Hepatic stellate cell (primary cell): ENCODE data around the gene EXOC7.
A peak's percentile ranks its signal among the peaks of the same experiment; 100 is the strongest.
"Not testable (repeated sequence)": the region's sequence is repeated elsewhere in the genome, so short reads cannot be mapped to it uniquely, and the experiment has no call there.

ENCODE experiments used
- DNase-seq: peaks from one replicate; pipeline ENCODE4 v3.0.0; 2011; ENCODE audit warnings: low spot score

The EXOC7 gene

DNA sequence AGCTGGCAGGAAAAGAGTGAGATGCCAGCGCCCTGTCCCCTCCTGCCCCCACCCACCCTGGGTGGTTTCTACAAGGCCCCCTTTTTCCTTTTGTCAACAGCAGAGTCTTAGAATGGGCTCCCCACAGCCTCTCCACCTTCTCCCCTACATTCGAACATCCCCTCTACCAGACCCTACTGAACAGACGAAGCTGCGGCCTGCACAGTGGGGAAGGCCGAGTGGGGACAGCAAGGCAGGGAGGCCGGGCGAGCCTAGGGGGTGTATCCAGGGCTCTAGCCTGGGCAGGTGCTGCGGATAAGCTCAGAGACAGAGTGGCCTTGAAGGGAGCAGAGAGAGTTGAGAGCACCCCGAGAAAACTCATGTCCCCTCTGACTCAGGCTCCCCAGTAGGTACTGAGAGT lies 17.2 kb downstream of the EXOC7 start:
- DNase-seq: no peak

DNA sequence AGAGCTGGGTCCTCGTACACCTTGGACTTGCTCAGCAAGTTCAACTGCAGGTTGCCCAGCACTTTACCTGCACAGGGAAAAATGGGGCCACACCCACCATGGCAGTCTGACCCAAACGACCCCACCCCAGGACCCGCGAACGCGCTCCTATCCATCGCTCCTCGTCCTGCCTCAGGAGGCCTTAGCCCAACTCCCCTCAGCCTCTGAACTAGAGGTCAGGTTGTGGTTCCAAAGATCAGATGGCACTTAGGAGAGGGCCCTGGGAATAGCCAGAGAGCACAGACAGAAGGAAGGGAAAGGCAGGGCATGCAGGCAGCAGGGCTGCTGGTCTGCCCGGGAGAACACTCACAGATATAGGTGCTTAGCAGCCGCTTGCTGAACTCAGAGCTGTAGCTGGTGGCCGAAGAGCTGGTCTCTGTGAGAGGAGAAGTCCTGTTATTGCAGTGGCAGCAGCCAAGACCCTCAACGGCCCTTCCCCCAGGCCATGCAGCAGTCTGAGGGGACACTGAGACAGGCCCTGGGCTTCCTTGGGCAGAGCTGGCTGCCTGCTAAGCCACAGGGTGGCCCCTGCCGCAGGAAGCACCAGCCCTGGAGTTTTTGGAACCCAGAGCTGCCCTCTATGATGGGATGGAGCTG lies 17.7 kb downstream of the EXOC7 start:
- no peak for DNase-seq

DNA sequence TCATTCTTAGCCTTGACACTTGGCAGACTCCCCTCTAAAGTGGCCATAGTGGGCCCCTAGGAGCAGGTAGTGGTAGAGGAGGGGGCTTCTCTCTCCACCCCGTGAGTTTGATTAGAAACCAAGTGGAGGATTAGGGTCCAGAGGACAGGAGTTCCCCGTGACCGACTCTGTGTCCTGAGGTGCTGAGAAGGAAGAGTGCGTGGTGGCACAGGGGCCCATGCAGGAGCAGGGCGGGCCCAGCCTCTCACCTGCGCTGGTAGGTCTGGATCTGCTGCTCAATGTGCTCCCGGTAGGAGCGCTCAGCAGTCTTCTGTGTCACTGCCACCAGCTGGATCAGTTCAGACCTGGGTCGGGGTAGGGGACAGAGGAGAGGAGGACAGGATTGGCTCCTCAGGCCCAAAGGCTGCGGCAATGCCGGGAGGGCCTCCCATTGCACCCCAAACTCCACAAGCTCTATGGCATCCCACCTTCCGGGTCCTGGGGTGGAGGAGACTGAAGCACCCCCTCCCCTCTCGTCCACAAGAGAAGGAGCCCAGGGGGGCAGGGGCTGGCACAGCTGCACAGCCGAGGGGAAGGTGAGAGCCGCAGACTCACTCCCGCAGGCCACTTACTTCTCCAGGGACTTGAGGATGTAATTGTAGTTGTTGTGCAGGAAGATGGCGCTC lies 18.4 kb downstream of the EXOC7 start:
- no peak for DNase-seq

DNA sequence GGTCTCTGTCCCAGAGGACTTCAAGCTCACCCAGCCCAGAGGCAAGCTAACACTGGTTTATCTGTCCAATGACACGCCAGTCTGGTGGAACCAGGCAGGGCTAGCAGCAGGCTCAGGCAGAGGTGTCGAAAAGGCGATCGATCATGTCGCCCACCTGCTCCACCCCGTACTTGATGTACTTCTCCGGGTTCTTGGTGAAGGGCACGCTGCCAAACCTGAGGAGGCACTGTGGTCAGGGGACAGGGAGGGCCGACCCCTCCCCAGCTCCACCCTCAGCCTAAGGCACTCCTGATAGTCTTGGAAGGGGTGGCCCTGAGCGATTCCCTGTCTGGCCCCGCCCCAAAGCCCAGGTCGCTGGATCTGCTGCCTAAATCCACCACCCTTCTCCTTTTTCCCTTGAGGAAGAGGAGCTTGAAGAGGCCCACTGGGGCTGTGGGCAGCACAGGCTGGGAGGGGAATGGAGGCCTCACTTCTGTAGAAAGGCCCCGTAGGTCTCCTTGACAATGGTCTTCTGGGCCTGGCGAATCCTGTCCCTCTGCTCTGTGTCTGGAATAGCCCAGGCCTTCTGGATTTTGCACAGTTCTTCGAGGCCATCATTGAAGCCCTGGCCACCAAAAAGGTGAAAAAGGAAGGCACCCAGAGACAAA lies 19.9 kb downstream of the EXOC7 start:
- no peak for DNase-seq

DNA sequence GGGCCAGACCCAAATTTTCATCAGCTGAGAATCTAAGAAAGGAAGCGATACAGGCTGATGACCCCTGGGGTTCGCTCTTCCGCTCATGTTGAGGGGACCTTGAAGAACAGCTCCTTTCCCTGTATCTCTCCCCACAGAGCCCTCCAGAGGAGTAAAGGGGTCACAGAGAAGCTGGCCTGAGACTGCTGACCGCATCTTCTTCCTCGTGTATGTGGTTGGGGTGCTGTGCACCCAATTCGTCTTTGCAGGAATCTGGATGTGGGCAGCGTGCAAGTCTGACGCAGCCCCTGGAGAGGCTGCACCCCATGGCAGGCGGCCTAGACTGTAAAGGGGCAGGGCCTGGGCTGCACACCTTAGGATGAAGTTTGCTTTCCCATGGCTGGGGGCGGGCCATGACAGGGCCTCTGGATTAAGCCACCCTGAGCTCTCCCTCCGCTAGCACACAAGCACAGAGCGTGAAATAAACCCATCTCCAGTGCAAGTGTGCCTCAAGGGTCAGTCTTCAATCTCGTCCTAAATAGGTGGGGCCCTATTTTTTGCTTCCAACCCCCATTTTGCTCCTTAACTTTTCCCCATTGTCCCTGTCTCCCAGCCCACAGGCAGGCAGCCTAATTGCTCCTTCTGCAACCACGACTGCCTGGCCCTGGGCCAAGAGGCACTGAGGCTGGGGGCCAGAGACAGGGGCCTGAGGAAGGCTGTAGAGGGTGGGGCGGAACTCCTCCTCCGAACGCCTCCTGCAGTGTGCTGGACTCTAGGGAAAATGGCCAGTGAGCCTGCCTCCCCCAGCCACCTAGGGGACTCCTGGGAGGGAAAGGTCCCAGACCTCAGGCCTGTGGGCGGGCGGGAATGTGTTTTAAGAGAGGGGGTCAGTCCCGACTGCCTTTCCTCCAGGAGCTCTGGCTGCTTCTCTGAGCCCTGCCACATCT lies 21.0 kb downstream of the EXOC7 start:
- DNase-seq: no peak

DNA sequence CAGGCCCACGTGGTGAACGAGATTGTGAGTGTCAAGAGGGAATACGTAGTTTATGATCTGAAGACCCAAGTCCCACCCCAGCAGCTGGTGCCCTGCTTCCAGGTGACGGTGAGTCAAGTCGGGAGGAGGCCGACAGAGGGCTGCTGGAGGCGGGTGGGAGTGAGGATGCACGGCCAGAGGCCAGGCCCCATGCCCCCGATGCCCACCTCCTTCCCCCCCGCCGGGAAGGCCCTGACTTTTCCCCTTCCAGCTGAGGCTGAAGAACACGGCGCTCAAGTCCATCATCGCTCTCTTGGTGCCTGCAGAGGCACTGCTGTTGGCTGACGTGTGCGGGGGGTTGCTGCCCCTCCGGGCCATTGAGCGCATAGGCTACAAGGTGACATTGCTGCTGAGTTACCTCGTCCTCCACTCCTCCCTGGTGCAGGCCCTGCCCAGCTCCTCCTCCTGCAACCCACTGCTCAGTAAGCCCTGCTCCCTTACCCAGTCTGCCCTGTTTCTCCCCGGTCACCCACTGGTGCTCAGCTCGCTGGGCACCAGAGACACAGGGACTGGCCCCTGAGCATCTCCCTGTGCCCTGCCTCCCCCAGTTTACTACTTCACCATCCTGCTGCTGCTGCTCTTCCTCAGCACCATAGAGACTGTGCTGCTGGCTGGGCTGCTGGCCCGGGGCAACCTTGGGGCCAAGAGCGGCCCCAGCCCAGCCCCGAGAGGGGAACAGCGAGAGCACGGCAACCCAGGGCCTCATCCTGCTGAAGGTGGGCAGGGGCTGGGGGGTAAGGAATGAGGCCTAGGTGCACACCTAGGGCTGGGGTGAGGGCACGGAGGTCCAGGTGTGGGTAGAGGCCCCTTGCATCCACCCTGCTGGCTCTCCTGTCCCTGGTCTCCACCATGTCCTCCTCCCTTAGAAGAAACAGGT lies 22.0 kb downstream of the EXOC7 start:
- DNase-seq: no peak

DNA sequence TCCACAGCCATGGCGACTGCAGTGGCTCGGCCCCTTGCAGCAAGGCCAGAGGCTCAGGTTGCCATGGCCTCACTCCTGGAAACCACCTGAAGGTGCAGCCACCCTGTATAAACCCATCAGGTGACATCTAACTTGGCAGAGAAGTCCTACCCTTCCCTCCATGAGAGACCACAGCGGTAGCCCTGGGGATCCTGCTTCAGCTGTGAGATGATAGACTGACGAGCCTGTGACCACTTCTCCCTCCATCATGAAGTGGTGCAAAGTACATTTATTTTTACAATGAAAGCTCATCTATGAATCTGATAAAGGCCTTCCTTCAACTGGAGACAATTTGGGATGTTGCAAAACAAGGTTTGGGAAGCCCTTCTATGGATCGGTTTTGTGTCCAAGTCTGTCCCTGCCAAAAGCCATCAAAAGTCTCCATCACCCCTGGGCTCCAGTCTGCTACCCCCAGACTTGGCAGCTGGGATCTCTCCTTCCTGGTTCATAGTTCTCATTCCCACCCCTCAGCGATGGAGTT lies 22.8 kb downstream of the EXOC7 start:
- no peak for DNase-seq

DNA sequence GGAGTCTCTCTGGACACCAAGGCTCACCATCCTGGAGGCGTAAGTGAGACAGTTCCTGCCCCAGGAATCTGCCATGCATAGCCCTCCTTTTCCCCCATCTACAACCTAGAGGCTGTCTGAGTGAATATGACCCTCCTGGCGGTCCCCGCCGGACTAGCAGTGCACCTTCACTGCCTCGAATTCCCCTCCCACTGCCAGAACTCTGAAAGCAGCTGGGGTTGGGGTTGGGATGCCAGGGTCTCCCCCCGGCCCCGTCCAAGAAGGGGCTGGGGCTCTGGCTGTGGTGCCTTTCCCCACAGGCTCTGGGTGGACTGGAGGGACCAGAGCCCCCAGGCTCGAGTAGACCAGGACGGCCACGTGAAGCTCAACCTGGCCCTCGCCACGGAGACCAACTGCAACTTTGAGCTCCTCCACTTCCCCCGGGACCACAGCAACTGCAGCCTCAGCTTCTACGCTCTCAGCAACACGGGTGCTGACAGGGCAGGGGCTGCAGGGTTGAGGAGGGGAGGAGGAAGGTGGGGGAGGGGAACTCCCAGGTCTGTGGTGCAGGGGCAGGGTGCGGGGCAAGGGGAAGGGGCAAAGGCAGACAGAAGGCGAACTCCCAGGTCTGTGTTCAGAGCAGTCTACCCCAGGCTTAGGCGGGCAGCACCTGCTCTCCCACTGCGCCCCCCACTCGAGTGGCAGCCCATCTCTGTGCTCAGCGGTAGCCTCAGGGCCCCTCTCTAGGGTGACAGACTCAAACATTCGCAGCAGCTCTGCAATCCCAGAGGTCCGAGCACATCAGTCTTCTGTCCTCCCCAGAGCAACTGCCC lies 23.4 kb downstream of the EXOC7 start:
- DNase-seq: no peak

DNA sequence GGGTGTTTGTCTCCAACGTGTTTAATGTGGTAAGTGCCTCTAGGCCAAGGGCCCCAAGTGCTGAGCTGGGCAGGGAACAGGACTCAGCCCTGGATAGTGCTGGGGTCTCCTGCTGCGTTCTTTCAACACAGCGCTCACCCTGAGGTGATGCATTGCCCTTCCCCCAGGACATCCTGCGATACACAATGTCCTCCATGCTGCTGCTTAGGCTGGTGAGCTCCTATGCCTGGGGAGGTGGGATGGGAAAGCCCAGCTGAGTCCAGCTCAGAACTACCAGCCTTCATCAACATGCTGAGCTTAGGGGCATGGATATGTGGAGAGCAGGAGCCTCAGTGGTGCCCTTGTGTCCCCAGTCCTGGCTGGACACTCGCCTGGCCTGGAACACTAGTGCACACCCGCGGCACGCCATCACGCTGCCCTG lies 24.0 kb downstream of the EXOC7 start:
- no peak for DNase-seq

DNA sequence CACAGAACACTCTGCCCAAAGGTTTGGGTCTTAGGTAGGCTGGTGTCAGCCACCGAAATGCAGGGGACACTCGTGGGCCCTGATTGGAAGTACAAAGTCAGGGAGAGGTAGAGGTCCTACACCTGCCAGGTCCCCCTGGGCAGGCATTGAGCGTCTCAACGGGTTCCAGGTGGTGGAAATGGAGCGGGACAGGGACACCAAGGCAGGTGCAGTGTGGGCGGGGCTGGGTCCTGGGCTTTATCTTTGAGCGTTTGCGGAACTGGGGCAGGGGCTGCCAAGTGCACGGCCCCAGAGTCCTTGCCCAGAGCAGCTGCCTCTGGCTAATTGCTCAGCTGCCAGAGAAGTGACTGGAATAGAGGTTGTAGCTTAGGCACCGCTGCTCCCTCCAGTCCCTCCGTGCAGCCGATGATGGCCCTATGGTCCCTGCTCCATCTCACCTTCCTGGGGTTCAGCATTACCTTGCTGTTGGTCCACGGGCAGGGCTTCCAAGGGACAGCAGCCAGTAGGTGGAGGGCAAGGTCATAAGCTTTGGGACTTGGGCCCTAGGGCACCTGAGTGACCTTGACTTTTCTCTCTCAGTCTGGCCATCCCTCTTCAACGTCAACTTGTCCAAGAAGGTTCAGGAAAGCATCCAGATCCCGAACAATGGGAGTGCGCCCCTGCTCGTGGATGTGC lies 24.6 kb downstream of the EXOC7 start, which contains the start of gene ZACN:
ZACN (plus strand) TSS at position 323 of the 675 bp plus-strand sequence; CDS start at position 406, 83 bp downstream.
- no peak for DNase-seq

DNA sequence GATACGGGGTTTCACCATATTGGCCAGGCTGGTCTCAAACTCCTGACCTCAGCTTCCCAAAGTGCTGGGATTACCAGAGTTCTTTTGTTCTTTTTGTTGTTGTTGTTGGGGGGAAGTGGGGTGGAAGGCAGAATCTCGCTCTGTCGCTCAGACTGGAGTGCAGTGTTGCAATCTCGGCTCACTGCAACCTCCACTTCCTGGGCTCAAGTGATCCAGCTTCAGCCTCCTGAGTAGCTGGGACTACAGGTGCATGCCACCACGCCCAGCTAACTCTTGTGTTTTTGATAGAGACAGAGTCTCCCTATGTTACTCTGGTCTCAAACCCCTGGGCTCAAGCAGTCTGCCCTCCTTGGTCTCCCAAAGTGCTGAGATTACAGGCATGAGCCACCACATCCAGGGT lies 25.2 kb downstream of the EXOC7 start:
- not testable (repeated sequence) for DNase-seq

DNA sequence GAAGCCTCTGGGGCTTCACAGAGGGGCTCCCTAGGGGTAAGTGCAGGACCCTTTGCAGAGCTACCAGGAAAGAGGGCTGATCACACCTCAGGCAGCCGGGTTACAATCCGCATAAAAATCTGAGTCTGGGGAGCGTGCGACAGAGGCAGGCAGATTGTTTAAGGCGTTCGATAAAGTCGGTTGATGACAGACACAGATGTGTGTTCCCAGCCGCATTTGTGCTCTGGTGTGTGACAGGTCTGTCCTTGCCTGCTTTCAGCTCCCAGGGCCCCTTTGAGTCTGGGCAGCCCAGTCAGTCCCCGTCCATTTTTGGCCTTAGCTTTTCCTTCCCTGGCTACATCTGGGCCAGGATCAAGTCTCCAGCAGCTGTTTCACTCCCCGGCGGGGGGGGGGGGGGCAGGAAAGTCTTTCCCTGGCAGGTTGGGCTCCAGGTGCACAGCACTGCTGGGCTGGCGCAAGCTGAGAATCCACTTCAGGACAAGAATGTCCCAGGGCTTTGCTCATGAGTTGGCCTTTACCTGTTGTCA lies 25.9 kb downstream of the EXOC7 start:
- peak; percentile 45 for DNase-seq

DNA sequence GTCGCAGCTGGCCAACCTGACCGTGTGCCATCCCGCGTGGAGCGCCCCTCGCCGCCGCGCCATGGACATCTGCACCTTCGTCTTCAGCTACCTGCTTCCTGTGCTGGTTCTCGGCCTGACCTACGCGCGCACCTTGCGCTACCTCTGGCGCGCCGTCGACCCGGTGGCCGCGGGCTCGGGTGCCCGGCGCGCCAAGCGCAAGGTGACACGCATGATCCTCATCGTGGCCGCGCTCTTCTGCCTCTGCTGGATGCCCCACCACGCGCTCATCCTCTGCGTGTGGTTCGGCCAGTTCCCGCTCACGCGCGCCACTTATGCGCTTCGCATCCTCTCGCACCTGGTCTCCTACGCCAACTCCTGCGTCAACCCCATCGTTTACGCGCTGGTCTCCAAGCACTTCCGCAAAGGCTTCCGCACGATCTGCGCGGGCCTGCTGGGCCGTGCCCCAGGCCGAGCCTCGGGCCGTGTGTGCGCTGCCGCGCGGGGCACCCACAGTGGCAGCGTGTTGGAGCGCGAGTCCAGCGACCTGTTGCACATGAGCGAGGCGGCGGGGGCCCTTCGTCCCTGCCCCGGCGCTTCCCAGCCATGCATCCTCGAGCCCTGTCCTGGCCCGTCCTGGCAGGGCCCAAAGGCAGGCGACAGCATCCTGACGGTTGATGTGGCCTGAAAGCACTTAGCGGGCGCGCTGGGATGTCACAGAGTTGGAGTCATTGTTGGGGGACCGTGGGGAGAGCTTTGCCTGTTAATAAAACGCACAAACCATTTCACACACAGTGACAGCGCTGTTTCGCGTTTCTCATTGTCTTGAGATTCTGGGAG lies 26.6 kb downstream of the EXOC7 start:
- no peak for DNase-seq

DNA sequence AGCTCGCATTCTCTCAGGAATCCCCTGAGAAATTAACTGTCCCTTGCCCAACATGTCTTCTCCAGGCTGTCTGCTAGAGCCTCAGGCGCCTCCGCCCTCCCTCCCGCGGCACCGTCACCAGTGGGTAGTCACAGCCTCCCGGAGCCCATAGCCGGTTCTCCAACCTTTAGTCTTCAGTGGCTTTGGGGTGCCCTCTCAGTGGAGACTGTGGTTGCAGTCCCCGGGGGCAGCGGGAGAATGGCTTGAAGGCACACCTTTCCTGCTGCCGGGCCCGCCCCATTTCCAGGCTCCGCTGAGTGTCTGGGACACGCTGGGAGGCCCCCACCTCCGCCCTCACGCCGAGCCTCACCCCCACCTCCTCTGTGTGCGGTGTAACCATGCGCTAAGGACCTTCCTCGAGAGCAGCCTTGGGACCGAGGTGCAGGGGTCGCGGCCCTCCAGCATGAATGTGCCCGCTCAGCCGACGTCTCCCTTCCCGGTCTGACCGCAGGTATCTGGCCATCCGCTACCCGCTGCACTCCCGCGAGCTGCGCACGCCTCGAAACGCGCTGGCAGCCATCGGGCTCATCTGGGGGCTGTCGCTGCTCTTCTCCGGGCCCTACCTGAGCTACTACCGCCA lies 27.3 kb downstream of the EXOC7 start:
- DNase-seq: no peak

DNA sequence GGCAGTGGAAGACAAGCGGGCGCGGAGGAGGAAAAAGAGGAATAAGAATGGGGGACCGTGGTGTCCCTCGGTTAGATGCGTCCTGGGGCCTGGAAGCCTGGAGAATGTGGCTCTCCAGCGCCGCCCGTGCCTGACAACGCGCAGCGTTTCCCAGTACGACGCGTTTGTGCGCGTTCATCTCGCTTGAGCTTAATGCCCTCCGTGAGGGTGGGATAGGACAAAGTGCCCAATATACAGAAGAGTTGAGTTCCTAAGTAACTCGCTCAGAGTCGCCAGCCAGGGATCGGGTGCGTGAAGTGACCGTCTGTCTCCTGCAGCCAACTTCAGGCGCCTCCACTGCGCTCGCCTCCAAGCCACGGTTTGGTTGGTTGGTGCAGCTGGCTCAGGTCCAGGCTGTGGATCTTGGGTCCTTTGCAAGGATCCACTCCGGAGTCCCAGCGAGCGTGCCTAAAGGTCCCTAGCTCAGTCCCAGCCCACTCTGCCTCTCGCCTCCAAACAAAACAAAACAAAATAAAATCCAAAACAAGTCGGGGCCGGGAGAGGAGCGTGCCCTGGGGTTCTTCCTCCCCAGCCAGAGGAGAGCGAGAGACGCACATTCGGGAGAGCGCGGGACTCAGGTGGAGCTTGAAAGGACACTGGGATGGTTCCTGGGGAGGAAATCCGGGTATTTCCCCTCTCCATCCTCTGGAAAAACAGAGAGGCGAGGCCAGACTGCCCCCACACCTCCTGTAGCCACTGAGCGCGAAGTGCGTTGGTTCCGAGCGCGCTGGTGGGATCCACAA lies 28.0 kb downstream of the EXOC7 start:
- no peak for DNase-seq

DNA sequence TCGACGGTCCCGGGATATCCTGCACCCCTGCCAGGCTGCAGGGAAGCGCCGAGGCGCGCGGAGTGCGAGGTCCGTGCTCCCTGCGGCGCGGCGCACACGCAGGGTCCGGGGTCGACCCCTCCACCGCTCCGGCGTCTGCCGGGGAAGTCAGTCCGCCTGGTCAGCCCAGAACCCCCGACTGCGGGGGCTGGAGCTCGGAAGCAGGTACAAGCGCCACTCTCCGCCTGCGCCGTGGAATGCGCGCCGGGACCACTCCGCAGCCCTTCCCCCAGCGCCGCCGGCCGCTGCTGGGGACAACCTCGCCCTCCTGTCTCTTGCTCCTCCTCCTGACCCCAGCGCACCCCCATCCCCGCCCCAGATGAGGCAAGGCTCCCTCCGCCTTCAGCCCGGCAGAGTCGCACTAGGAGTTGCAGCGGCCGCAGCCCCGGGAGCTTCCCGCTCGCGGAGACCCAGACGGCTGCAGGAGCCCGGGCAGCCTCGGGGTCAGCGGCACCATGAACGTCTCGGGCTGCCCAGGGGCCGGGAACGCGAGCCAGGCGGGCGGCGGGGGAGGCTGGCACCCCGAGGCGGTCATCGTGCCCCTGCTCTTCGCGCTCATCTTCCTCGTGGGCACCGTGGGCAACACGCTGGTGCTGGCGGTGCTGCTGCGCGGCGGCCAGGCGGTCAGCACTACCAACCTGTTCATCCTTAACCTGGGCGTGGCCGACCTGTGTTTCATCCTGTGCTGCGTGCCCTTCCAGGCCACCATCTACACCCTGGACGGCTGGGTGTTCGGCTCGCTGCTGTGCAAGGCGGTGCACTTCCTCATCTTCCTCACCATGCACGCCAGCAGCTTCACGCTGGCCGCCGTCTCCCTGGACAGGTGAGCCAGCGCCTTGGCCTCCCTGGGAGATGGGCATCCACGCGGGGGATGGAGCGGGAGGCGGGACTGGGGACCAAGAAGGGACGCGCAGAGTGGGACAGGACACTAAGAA lies 28.9 kb downstream of the EXOC7 start, which contains the start of gene GALR2:
GALR2 (plus strand) TSS at position 392 of the 974 bp plus-strand sequence; CDS start at position 495, 103 bp downstream.
- no peak for DNase-seq
